ENCODE results near the gene SLCO3A1. TPM values are rescaled to one million over a fixed set of nuclear protein-coding genes. Genes with fewer than 3 reads are reported as not detected.

SLCO3A1 gene
- total and polyA plus RNA-seq, 2 experiments from 2014 or later = 1.9 to 6.9 TPM

DNA sequence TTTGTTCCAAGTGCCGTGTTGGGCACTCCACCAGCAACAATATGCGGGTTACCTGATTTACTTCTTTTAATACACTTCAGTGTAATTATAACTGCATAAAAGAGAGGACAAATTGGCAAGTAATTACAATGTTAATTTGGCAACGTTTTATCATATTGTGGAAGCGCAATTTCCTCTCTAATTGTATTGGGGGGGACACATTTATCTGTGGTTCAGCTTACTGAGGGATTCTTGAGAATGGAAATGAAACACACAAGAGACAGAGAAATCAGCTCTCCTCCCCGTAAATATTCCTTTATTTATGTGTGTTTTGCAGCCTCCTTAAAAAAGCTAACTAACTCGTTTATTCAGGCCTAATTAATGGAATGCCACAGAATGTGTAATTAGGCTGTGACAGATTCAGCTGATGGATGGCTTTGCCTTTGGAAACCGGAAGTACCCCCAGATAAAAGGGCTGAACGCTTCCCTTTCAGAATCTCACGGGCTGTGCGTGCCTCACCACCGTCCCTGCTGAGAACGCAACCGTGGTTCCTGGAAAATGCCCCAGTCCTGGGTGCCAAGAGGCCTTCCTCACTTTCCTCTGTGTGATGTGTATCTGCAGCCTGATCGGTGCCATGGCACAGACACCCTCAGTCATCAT, 293.1 kb downstream of the SLCO3A1 start:
- Histone ChIP-seq H3K79me2 (ENCODE audit: insufficient read depth) (no peaks in the 10 kb centered on the region), H4K20me1 (ENCODE audit: insufficient read depth) (no peaks in the 10 kb centered on the region), H3K27me3 (replicated peaks; ENCODE audit: insufficient read depth) (no peaks in the 10 kb centered on the region), H3K4me2 (ENCODE audit: unreplicated experiment) (no peak overlapping the region), H3K9me2 (ENCODE audit: insufficient read depth) (no peaks in the 10 kb centered on the region), H3K9me3 (ENCODE audit: low read depth) (no peaks in the 10 kb centered on the region), H3K4me1 (ENCODE audit: insufficient read depth) (peaks cover 11% of the 10 kb centered on the region), H3F3A (ENCODE audit: insufficient read depth) (peaks cover 14% of the 10 kb centered on the region; the same call in 1 of the 2 replicates), H3K4me3 (no peak overlapping the region), H2AFZ (no peak overlapping the region), H3K9ac (no peak overlapping the region), H3K36me3 (ENCODE audit: low read depth) (no peaks in the 10 kb centered on the region), H3K27ac (no peak overlapping the region)
- WGBS, 2 experiments (ENCODE audit: low coverage in 1 of 2, low lambda C conversion rate in 2 of 2, missing lambda C conversion rate in 2 of 2) = 91 to 93% methylated on average over 14 of the region's 14 CpGs
- in situ Hi-C loops (cut with MboI) = no loop called here
- no peak for DNase-seq
- TF ChIP-seq EZH2 (IDR thresholded peaks at IDR 0.05; ENCODE audit: insufficient read depth, poor library complexity, severe bottlenecking) (no peak), EZH2phosphoT487 (IDR thresholded peaks at IDR 0.05; ENCODE audit: insufficient read depth, low read depth) (no peak)

DNA sequence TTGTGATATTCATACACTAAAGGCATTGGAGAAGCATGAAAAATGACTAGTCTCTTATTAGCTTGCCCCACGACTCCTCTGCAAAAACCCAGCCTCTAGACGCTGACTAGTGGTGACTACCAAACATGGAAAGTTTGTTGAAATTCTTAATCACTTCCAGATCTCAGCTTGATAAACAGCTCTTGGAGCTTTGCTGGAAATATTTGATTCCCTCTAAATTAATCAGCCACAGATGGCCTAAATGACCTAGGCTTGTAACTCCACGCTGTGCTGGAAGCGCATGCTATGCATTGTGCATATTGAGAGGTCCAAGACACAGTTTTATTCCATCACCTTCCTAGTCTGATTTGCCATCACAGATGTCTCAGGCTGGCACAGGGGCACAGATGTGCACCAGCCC, 295.5 kb downstream of the SLCO3A1 start:
- in situ Hi-C loops (cut with MboI) = no loop called here
- H2AFZ ChIP-seq = no peak overlapping the region
- no peaks in the 10 kb centered on the region for H3K9me3 ChIP-seq (ENCODE audit: low read depth)
- H3K79me2 ChIP-seq (ENCODE audit: insufficient read depth) = no peaks in the 10 kb centered on the region
- peaks cover 14% of the 10 kb centered on the region; the same call in 1 of the 2 replicates for H3F3A ChIP-seq (ENCODE audit: insufficient read depth)
- no peaks in the 10 kb centered on the region for H3K9me2 ChIP-seq (ENCODE audit: insufficient read depth)
- H3K4me3 ChIP-seq = no peak overlapping the region
- H3K36me3 ChIP-seq (ENCODE audit: low read depth) = no peaks in the 10 kb centered on the region
- H3K4me2 ChIP-seq (ENCODE audit: unreplicated experiment) = peak overlapping the region; percentile 32
- 3 to 4% methylated on average over 4 of the region's 4 CpGs for WGBS, 2 experiments (ENCODE audit: low coverage in 1 of 2, low lambda C conversion rate in 2 of 2, missing lambda C conversion rate in 2 of 2)
- H3K4me1 ChIP-seq (ENCODE audit: insufficient read depth) = peaks cover 11% of the 10 kb centered on the region
- no peaks in the 10 kb centered on the region for H4K20me1 ChIP-seq (ENCODE audit: insufficient read depth)
- no peak overlapping the region for H3K9ac ChIP-seq
- no peaks in the 10 kb centered on the region for H3K27me3 ChIP-seq (replicated peaks; ENCODE audit: insufficient read depth)
- peak; percentile 86 for DNase-seq
- TF ChIP-seq EZH2phosphoT487 (IDR thresholded peaks at IDR 0.05; ENCODE audit: insufficient read depth, low read depth) (no peak), EZH2 (IDR thresholded peaks at IDR 0.05; ENCODE audit: insufficient read depth, poor library complexity, severe bottlenecking) (no peak)
- no peak overlapping the region for H3K27ac ChIP-seq

GRCh38 chr15:92149465-92149864, 296.0 kb downstream of the SLCO3A1 start:
- H2AFZ ChIP-seq = no peak overlapping the region
- peaks cover 11% of the 10 kb centered on the region for H3K4me1 ChIP-seq (ENCODE audit: insufficient read depth)
- no peaks in the 10 kb centered on the region for H3K9me2 ChIP-seq (ENCODE audit: insufficient read depth)
- TF ChIP-seq EZH2 (IDR thresholded peaks at IDR 0.05; ENCODE audit: insufficient read depth, poor library complexity, severe bottlenecking) = no peak
- no peak for TF ChIP-seq EZH2phosphoT487 (IDR thresholded peaks at IDR 0.05; ENCODE audit: insufficient read depth, low read depth)
- DNase-seq = peak; percentile 52
- no peaks in the 10 kb centered on the region for H4K20me1 ChIP-seq (ENCODE audit: insufficient read depth)
- no peak overlapping the region for H3K9ac ChIP-seq
- no peak overlapping the region for H3K4me2 ChIP-seq (ENCODE audit: unreplicated experiment)
- H3F3A ChIP-seq (ENCODE audit: insufficient read depth) = peaks cover 14% of the 10 kb centered on the region; the same call in 1 of the 2 replicates
- H3K9me3 ChIP-seq (ENCODE audit: low read depth) = no peaks in the 10 kb centered on the region
- no peak overlapping the region for H3K27ac ChIP-seq
- in situ Hi-C loops (cut with MboI) = no loop called here
- WGBS, 2 experiments (ENCODE audit: low coverage in 1 of 2, low lambda C conversion rate in 2 of 2, missing lambda C conversion rate in 2 of 2) = 12 to 14% methylated on average over 6 of the region's 6 CpGs
- H3K79me2 ChIP-seq (ENCODE audit: insufficient read depth) = no peaks in the 10 kb centered on the region
- H3K27me3 ChIP-seq (replicated peaks; ENCODE audit: insufficient read depth) = no peaks in the 10 kb centered on the region
- no peak overlapping the region for H3K4me3 ChIP-seq
- H3K36me3 ChIP-seq (ENCODE audit: low read depth) = no peaks in the 10 kb centered on the region

DNA sequence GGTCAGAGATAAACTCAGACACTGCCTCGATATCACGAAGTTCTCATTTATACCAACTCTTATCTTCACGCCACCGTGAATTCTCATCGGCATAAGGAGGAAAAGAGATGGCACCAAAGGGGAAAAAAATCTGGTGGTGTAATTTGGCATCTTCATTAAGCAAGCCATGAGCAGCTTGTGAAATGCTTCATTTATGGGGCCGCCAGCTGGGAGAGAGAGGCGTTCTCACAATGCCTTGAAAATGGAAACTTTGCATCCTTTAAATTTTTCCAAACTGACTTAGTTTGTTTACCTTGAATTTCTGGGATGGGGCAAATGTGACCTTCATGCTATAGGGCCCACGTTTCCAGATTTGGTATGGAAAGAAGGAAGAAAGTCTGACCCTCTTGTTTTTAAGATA, 297.7 kb downstream of the SLCO3A1 start:
- Histone ChIP-seq H3K9ac (no peak overlapping the region), H3K36me3 (ENCODE audit: low read depth) (no peaks in the 10 kb centered on the region), H3K79me2 (ENCODE audit: insufficient read depth) (no peaks in the 10 kb centered on the region), H3K4me1 (ENCODE audit: insufficient read depth) (peaks cover 11% of the 10 kb centered on the region), H3K27ac (no peak overlapping the region), H3K27me3 (replicated peaks; ENCODE audit: insufficient read depth) (no peaks in the 10 kb centered on the region), H3K9me3 (ENCODE audit: low read depth) (no peaks in the 10 kb centered on the region), H3K4me2 (ENCODE audit: unreplicated experiment) (no peak overlapping the region), H3K9me2 (ENCODE audit: insufficient read depth) (no peaks in the 10 kb centered on the region), H3K4me3 (no peak overlapping the region), H3F3A (ENCODE audit: insufficient read depth) (peaks cover 14% of the 10 kb centered on the region; the same call in 1 of the 2 replicates), H4K20me1 (ENCODE audit: insufficient read depth) (no peaks in the 10 kb centered on the region), H2AFZ (no peak overlapping the region)
- no peak for DNase-seq
- in situ Hi-C loops (cut with MboI) = no loop called here
- TF ChIP-seq EZH2 (IDR thresholded peaks at IDR 0.05; ENCODE audit: insufficient read depth, poor library complexity, severe bottlenecking) (no peak), EZH2phosphoT487 (IDR thresholded peaks at IDR 0.05; ENCODE audit: insufficient read depth, low read depth) (no peak)
- 92% methylated on average over 8 of the region's 8 CpGs for WGBS, 2 experiments (ENCODE audit: low coverage in 1 of 2, low lambda C conversion rate in 2 of 2, missing lambda C conversion rate in 2 of 2)

All from GM23248 (cell line).